ENCODE measurements around the gene STARD7. TPM values are rescaled to one million over a fixed set of nuclear protein-coding genes. Genes with fewer than 3 reads are reported as not detected.
"Not testable (repeated sequence)": the region's sequence is repeated elsewhere in the genome, so short reads cannot be mapped to it uniquely, and the experiment has no call there.

STARD7 gene, protein sequence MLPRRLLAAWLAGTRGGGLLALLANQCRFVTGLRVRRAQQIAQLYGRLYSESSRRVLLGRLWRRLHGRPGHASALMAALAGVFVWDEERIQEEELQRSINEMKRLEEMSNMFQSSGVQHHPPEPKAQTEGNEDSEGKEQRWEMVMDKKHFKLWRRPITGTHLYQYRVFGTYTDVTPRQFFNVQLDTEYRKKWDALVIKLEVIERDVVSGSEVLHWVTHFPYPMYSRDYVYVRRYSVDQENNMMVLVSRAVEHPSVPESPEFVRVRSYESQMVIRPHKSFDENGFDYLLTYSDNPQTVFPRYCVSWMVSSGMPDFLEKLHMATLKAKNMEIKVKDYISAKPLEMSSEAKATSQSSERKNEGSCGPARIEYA
- total RNA-seq (2022) (214 and 224 TPM in 2 replicates), Bru-seq, nascent RNA (percentile 95 among the genes with signal in this experiment), BruChase-seq, experiment 1, labeled RNA remaining after a 2-hour chase (percentile 98 among the genes with signal in this experiment), BruChase-seq, experiment 2, labeled RNA remaining after a 6-hour chase (percentile 99 among the genes with signal in this experiment)
- long read RNA-seq, transcript STARD7-201 (8 exons, 3,368 nt), result major isoform, 516 of 581 reads
- long read RNA-seq, partial matches to known transcripts, result 6 of 581 reads
- long read RNA-seq, other reads (novel, unspliced or antisense), result 59 of 581 reads

DNA sequence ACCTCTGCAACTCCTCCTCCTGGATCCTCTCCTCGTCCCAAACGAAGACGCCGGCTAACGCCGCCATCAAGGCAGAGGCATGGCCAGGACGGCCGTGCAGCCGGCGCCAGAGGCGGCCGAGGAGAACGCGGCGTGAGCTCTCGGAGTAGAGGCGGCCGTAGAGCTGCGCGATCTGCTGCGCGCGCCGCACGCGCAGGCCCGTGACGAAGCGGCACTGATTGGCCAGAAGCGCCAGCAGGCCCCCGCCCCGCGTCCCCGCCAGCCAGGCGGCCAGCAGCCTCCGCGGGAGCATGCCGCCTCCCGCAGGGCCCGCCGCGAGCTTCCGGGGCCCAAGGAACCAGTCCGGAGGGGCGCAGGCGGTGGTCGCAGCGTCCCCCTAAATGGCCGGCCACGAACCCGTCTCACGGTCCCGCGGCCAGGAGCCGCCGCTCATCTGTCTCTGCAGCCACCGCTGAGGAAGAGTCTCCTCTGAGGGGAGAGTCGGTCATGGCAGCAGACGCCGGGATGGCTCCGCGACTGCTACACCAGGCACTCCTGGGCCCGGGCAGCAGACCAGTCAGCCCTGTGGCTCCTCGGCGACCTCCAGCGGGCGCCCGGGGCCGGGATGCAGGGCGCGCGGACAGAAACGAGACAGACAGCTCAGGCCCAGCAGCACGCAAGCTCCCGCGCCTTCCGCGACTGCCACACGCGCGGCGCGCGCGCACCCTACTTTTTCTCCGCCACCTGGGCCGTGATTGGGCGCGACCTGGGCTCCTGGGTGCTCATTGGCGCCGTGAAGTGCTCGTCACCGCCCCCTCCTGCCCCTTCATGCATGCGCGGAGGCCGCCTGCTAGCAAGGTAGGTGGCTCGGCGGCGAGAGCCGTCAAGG lies at the start of gene STARD7:
TSS of gene STARD7 (minus strand) at position 685 of the 868 bp plus-strand sequence. CDS start at position 292, 393 bp downstream.
- Histone ChIP-seq H3K4me1 (peaks cover 31% of the 10 kb centered on the region), H3K27me3 (replicated peaks; ENCODE audit: control insufficient read depth, insufficient read depth, low read length) (no peaks in the 10 kb centered on the region), H3K9me3 (no peaks in the 10 kb centered on the region), H3K4me3 (ENCODE audit: low read depth, low read length) (peak within 1 kb of the TSS; percentile 68), H3K36me3 (ENCODE audit: control insufficient read depth, insufficient read depth, low read length) (peaks cover 2% of the 10 kb centered on the region; the same call in 1 of the 2 replicates)
- Mint-ChIP-seq H3K4me1 (ENCODE audit: low read depth, unreplicated experiment) (peaks cover 28% of the 10 kb centered on the region), H3K27ac (ENCODE audit: unreplicated experiment) (peak within 1 kb of the TSS; percentile 80), H3K36me3 (ENCODE audit: insufficient read depth, unreplicated experiment) (peaks cover 39% of the 10 kb centered on the region), H3K9me3 (ENCODE audit: unreplicated experiment) (no peaks in the 10 kb centered on the region), H3K4me3 (ENCODE audit: unreplicated experiment) (peak within 1 kb of the TSS; percentile 96), H3K27me3 (ENCODE audit: insufficient read depth, unreplicated experiment) (no peaks in the 10 kb centered on the region)
- ChIA-PET CTCF (interaction anchor here (0.6 to 2.7 kb wide), 11 partner anchors 21 to 346 kb away, joined by 3 to 21 read pairs (median 3); partner anchors contain the start of genes ASTL, DUSP2 and NCAPH), POLR2A (interaction anchor here (0.5 to 2.4 kb wide), 16 partner anchors 9 to 1383 kb away, joined by 3 to 12 read pairs (median 3); no protein-coding TSS in a partner anchor)
- no TSS peak for BruUV-seq (replicated peaks)
- intact Hi-C loops (cut with micrococcal nuclease; ENCODE audit: unreplicated experiment), result loop anchor here (1.0 to 2.0 kb wide), 4 partner anchors 21 to 70 kb away; partner anchors contain the start of genes ASTL, DUSP2 and TMEM127
- TF ChIP-seq, protein P1, sequence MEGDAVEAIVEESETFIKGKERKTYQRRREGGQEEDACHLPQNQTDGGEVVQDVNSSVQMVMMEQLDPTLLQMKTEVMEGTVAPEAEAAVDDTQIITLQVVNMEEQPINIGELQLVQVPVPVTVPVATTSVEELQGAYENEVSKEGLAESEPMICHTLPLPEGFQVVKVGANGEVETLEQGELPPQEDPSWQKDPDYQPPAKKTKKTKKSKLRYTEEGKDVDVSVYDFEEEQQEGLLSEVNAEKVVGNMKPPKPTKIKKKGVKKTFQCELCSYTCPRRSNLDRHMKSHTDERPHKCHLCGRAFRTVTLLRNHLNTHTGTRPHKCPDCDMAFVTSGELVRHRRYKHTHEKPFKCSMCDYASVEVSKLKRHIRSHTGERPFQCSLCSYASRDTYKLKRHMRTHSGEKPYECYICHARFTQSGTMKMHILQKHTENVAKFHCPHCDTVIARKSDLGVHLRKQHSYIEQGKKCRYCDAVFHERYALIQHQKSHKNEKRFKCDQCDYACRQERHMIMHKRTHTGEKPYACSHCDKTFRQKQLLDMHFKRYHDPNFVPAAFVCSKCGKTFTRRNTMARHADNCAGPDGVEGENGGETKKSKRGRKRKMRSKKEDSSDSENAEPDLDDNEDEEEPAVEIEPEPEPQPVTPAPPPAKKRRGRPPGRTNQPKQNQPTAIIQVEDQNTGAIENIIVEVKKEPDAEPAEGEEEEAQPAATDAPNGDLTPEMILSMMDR (IDR thresholded peaks at IDR 0.05; ENCODE audit: insufficient read depth in 1 of 2, low read depth in 1 of 2, low read length in 1 of 2, severe bottlenecking in 1 of 2, unreplicated experiment in 1 of 2), result peak; percentile 11 to 26
- peak; percentile 99 to 100 for DNase-seq

DNA sequence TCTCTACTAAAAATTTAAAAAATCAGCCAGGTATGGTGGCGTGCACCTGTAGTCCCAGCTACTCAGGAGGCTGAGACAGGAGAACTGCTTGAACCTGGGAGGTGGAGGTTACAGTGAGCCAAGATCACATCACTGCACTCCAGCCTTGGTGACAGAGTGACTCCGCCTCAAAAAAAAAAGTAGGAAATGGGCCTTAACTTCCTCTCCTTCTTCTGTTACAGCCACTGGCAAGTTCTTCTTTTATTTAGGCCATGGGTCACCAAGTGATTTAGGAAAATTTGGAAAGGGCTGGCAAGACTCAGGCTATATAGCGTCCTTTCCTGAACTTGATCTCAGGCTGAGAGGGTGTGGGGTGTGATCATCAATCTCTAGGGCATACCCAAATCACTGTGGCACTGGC lies 49.1 kb upstream of the STARD7 start:
- DNase-seq; intact Hi-C loops (cut with micrococcal nuclease; ENCODE audit: unreplicated experiment); H3K4me3 ChIP-seq (ENCODE audit: low read depth, low read length); BruUV-seq (replicated peaks); CTCF ChIA-PET; H3K9me3 ChIP-seq; H3K27ac Mint-ChIP-seq (ENCODE audit: unreplicated experiment); H3K27me3 ChIP-seq (replicated peaks; ENCODE audit: control insufficient read depth, insufficient read depth, low read length); H3K27me3 Mint-ChIP-seq (ENCODE audit: insufficient read depth, unreplicated experiment); H3K4me3 Mint-ChIP-seq (ENCODE audit: unreplicated experiment); POLR2A ChIA-PET; H3K36me3 ChIP-seq (ENCODE audit: control insufficient read depth, insufficient read depth, low read length); H3K9me3 Mint-ChIP-seq (ENCODE audit: unreplicated experiment): not testable (repeated sequence)
- Mint-ChIP-seq H3K4me1 (ENCODE audit: low read depth, unreplicated experiment) (peaks cover 23% of the 10 kb centered on the region), H3K36me3 (ENCODE audit: insufficient read depth, unreplicated experiment) (peaks cover 34% of the 10 kb centered on the region)
- H3K4me1 ChIP-seq, result peaks cover 27% of the 10 kb centered on the region

DNA sequence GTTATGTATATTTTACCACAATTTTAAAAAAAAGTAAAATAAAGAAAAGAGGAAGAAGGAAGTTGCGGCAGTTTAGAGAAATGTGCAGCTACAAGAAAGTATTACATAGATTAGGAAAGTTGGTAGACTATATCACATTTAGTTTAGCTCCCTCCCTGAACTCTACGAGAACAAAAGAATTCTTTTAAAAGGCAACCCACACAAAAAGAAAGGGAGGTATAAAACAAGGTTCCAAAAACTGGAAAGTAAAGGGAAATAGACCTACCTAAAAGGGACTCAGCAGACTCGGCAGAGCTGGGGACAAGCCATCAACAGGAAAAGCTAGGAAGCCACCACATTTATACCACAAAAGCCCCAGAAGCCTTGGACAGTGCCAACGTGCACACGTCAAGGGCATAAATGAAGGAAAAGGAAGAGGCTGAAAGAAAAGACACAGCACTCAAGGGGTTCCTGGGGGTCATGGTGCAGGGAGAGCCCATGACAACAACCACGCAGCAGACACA lies 48.0 kb upstream of the STARD7 start:
- DNase-seq, result no peak
- Histone ChIP-seq H3K4me1 (peaks cover 17% of the 10 kb centered on the region), H3K36me3 (ENCODE audit: control insufficient read depth, insufficient read depth, low read length) (peaks cover 4% of the 10 kb centered on the region), H3K27me3 (replicated peaks; ENCODE audit: control insufficient read depth, insufficient read depth, low read length) (no peaks in the 10 kb centered on the region), H3K4me3 (ENCODE audit: low read depth, low read length) (no peak overlapping the region), H3K9me3 (no peaks in the 10 kb centered on the region)
- intact Hi-C loops (cut with micrococcal nuclease; ENCODE audit: unreplicated experiment), result no loop called here
- H3K27ac Mint-ChIP-seq (ENCODE audit: unreplicated experiment), result no peak overlapping the region
- TF ChIP-seq, protein P1 (IDR thresholded peaks at IDR 0.05; ENCODE audit: insufficient read depth in 1 of 2, low read depth in 1 of 2, low read length in 1 of 2, severe bottlenecking in 1 of 2, unreplicated experiment in 1 of 2), result no peak
- H3K4me1 Mint-ChIP-seq (ENCODE audit: low read depth, unreplicated experiment), result peaks cover 14% of the 10 kb centered on the region
- no peak overlapping the region for H3K4me3 Mint-ChIP-seq (ENCODE audit: unreplicated experiment)
- peaks cover 41% of the 10 kb centered on the region for H3K36me3 Mint-ChIP-seq (ENCODE audit: insufficient read depth, unreplicated experiment)
- no TSS peak for BruUV-seq (replicated peaks)
- ChIA-PET POLR2A (no interaction called here), CTCF (no interaction called here)
- H3K27me3 Mint-ChIP-seq (ENCODE audit: insufficient read depth, unreplicated experiment), result no peaks in the 10 kb centered on the region
- no peaks in the 10 kb centered on the region for H3K9me3 Mint-ChIP-seq (ENCODE audit: unreplicated experiment)
